Measurements from ENCODE around the gene MCM7. TPM values are rescaled to one million over a fixed set of nuclear protein-coding genes. Genes with fewer than 3 reads are reported as not detected.
A peak's percentile ranks its signal among the peaks of the same experiment; 100 is the strongest.

Gene MCM7
- total RNA-seq, 2 donors from 2014 or later, result 219 to 242 TPM

DNA sequence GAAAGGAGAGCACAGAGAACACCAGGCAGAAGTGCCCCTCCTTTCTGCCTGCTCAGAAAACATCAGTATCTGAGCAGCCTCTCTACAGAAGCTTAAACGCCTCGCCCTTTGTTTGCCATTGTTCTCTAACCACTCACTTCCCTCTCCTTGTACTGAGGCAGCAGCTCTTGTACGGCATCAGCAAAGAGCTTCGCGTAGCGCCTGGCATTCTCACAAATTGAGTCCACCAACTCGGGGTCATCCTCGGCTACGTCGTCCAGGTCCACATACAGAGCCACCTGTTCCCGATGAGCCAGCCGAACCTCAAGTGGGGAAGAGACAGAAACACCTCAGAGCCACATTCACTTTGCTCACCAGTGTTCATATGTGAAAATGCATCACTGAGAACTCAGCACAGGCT, 1.7 kb downstream of the MCM7 start:
- Histone ChIP-seq H3K27me3 (ENCODE audit: control insufficient read depth, insufficient read depth, low read length, poor library complexity, severe bottlenecking) (no peaks in the 10 kb centered on the region), H3K4me3 (ENCODE audit: low read length) (peak overlapping the region; percentile 92), H3K36me3 (ENCODE audit: control insufficient read depth, insufficient read depth, low read length) (peaks cover 59% of the 10 kb centered on the region), H3K4me1 (ENCODE audit: control insufficient read depth, insufficient read depth, low read length) (peaks cover 6% of the 10 kb centered on the region), H3K9me3 (ENCODE audit: control insufficient read depth, low read length) (no peaks in the 10 kb centered on the region), H3K9ac (ENCODE audit: extremely low read depth, low read length, poor library complexity, severe bottlenecking) (peak overlapping the region; percentile 100), H3K27ac (ENCODE audit: low read depth, low read length) (peak overlapping the region; percentile 26)
- peak overlapping the region; percentile 89 for H3K4me3 Mint-ChIP-seq
- DNase-seq, result no peak
- H3K4me1 Mint-ChIP-seq, result peaks cover 17% of the 10 kb centered on the region
- no peaks in the 10 kb centered on the region for H3K27me3 Mint-ChIP-seq (ENCODE audit: insufficient read depth)
- H3K36me3 Mint-ChIP-seq (ENCODE audit: low read depth), result peaks cover 70% of the 10 kb centered on the region
- 90 to 91% methylated on average over 7 to 12 of the region's 12 CpGs for WGBS, 2 experiments (ENCODE audit: insufficient coverage in 1 of 2, insufficient read length in 1 of 2)
- H3K27ac Mint-ChIP-seq, result peak overlapping the region; percentile 97
- no peak for TF ChIP-seq CTCF (conservative IDR thresholded peaks at IDR 0.05)
- H3K9me3 Mint-ChIP-seq, result no peaks in the 10 kb centered on the region

GRCh38 chr7:100098913-100099312, 2.3 kb downstream of the MCM7 start:
- H3K9ac ChIP-seq (ENCODE audit: extremely low read depth, low read length, poor library complexity, severe bottlenecking), result peak overlapping the region; percentile 100
- 94 to 98% methylated on average over 8 to 10 of the region's 10 CpGs for WGBS, 2 experiments (ENCODE audit: insufficient coverage in 1 of 2, insufficient read length in 1 of 2)
- no peaks in the 10 kb centered on the region for H3K9me3 Mint-ChIP-seq
- peaks cover 6% of the 10 kb centered on the region for H3K4me1 ChIP-seq (ENCODE audit: control insufficient read depth, insufficient read depth, low read length)
- peaks cover 72% of the 10 kb centered on the region for H3K36me3 Mint-ChIP-seq (ENCODE audit: low read depth)
- H3K4me1 Mint-ChIP-seq, result peaks cover 17% of the 10 kb centered on the region
- no peaks in the 10 kb centered on the region for H3K27me3 Mint-ChIP-seq (ENCODE audit: insufficient read depth)
- no peak for TF ChIP-seq CTCF (conservative IDR thresholded peaks at IDR 0.05)
- H3K4me3 ChIP-seq (ENCODE audit: low read length), result peak overlapping the region; percentile 92
- H3K27ac ChIP-seq (ENCODE audit: low read depth, low read length), result no peak overlapping the region
- no peaks in the 10 kb centered on the region for H3K9me3 ChIP-seq (ENCODE audit: control insufficient read depth, low read length)
- H3K27ac Mint-ChIP-seq, result peak overlapping the region; percentile 97
- peak overlapping the region; percentile 89 for H3K4me3 Mint-ChIP-seq
- no peak for DNase-seq
- H3K36me3 ChIP-seq (ENCODE audit: control insufficient read depth, insufficient read depth, low read length), result peaks cover 62% of the 10 kb centered on the region
- H3K27me3 ChIP-seq (ENCODE audit: control insufficient read depth, insufficient read depth, low read length, poor library complexity, severe bottlenecking), result no peaks in the 10 kb centered on the region

DNA sequence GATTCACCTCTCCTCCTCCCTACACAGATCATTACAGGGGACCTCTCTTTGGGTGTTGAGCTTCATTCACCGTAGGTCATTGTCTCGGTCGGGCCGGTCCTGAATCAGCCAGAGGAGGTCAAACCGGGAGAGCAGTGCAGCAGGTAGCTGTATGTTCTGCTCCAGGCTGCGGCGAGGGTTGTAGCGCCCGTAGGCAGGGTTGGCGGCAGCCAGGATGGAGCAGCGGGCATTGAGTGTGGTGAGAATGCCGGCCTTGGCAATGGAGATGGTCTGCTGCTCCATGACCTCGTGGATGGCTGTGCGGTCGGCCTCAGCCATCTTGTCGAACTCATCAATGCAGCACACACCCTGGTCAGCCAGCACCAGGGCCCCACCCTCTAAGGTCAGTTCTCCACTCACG, 5.5 kb downstream of the MCM7 start:
- TF ChIP-seq CTCF (conservative IDR thresholded peaks at IDR 0.05), result no peak
- H3K9ac ChIP-seq (ENCODE audit: extremely low read depth, low read length, poor library complexity, severe bottlenecking), result no peak overlapping the region
- peaks cover 6% of the 10 kb centered on the region for H3K4me1 ChIP-seq (ENCODE audit: control insufficient read depth, insufficient read depth, low read length)
- no peak overlapping the region for H3K4me3 Mint-ChIP-seq
- H3K27me3 ChIP-seq (ENCODE audit: control insufficient read depth, insufficient read depth, low read length, poor library complexity, severe bottlenecking), result no peaks in the 10 kb centered on the region
- no peaks in the 10 kb centered on the region for H3K27me3 Mint-ChIP-seq (ENCODE audit: insufficient read depth)
- 96 to 100% methylated on average over 10 to 17 of the region's 17 CpGs for WGBS, 2 experiments (ENCODE audit: insufficient coverage in 1 of 2, insufficient read length in 1 of 2)
- peak overlapping the region; percentile 75 for H3K27ac Mint-ChIP-seq
- no peak for DNase-seq
- no peak overlapping the region for H3K27ac ChIP-seq (ENCODE audit: low read depth, low read length)
- no peaks in the 10 kb centered on the region for H3K9me3 Mint-ChIP-seq
- H3K36me3 Mint-ChIP-seq (ENCODE audit: low read depth), result peaks cover 93% of the 10 kb centered on the region
- H3K9me3 ChIP-seq (ENCODE audit: control insufficient read depth, low read length), result no peaks in the 10 kb centered on the region
- H3K4me3 ChIP-seq (ENCODE audit: low read length), result no peak overlapping the region
- H3K4me1 Mint-ChIP-seq, result peaks cover 17% of the 10 kb centered on the region
- H3K36me3 ChIP-seq (ENCODE audit: control insufficient read depth, insufficient read depth, low read length), result peaks cover 94% of the 10 kb centered on the region
